Suprapubic skin (tissue), 3 donors: ENCODE measurements around the gene ERBB4.

Source experiments
- CTCF ChIP-seq, 2 donors: fragments of 200-600 bp in 1 of 2; fragments of 450-650 bp in 1 of 2; sonication (generic) in 1 of 2; IDR thresholded peaks; one replicate each; pipeline ENCODE4 v1.5.1; 2016 to 2019; ENCODE audit warnings: antibody characterized with exemption in 2 of 2, mild to moderate bottlenecking in 1 of 2, moderate library complexity in 1 of 2
- POLR2A ChIP-seq, 2 donors: fragments of 450-650 bp; IDR thresholded peaks; one replicate each; pipeline ENCODE4 v1.6.1; 2017; ENCODE audit warnings: antibody characterized with exemption in 2 of 2, mild to moderate bottlenecking in 2 of 2, moderate library complexity in 2 of 2

GRCh38 chr2:212259226-212259625 lies 279.4 kb downstream of the ERBB4 start:
- TF ChIP-seq CTCF (IDR thresholded peaks at IDR 0.05) (no peak), POLR2A (IDR thresholded peaks at IDR 0.05) (no peak)
